GM12872 (cell line): ENCODE measurements around the gene SYN1.

Experiments used
- CTCF ChIP-seq: IDR thresholded peaks from 3 replicates; pipeline ENCODE4 v1.5.1; 2011; ENCODE audit warnings: low read depth, mild to moderate bottlenecking, low read length, moderate library complexity; ENCODE audit not compliant: insufficient read depth

Gene SYN1

DNA sequence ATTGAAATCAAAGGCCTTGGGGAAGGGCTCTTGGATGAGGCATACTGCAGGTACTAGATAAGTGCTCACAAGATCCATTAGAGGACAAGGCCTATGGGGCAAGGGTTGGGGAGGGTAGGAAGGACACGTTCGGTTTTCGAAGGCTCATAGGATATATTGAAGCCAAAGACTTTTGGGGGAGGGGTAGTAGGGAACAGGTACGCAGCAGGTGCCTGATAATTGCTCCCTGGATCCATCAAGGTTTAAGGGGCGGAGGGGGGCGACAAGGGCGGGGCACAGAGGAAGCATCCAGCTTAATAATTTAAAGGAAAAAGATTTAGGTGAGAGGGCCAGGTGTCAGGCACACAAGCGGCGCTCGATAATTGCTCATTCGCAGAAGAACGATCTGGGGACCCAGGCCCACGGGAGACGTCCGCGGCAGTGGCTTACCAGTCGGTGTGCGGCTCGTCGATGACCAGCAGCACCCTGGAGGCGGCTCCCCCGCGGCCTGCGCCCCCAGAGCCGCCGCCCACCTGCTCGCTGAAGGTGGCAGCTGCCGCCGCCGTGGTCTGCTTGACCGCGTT lies 653 bp downstream of the SYN1 start:
- TF ChIP-seq CTCF: no peak

DNA sequence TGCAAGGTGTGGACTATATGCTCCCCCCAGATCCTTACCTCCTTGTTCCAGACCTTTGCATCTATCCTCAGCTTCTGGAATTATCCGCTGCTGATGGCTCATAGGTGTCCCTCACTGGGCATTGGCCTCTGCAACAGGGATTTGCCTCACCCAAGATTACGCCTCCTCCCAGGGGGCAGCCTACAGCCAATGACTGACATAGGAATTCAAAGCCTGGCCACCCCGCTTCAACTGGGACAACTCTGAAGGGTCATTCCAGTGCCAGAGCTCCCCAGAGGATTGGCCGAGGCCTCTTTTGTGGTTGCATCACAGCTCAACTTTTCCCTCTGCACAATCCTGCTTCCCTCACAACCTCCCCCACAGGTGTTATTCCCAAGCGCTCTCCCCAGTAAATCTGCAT lies 5.0 kb downstream of the SYN1 start:
- no peak for TF ChIP-seq CTCF

DNA sequence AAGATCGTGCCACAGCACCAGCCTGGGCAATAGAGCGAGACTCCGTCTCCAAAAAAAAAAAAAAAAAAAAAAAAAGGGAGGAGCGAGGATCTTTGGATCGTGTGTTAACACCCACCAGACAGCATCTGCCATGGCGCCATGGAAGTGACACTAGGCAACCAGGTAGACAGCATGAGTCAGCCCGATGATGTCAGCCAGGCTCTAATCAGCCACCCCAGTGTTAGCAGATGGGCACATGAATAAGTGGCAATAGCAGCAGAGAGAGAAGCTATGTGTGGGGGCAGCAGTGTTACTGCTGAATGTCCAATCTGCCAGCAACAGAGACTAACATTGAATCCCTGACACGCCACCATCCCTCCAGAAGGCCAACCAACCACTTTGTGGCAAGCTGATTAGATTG lies 6.6 kb downstream of the SYN1 start:
- TF ChIP-seq CTCF: no peak

GRCh38 chrX:47612418-47612817 lies 7.2 kb downstream of the SYN1 start:
- TF ChIP-seq CTCF: no peak

DNA sequence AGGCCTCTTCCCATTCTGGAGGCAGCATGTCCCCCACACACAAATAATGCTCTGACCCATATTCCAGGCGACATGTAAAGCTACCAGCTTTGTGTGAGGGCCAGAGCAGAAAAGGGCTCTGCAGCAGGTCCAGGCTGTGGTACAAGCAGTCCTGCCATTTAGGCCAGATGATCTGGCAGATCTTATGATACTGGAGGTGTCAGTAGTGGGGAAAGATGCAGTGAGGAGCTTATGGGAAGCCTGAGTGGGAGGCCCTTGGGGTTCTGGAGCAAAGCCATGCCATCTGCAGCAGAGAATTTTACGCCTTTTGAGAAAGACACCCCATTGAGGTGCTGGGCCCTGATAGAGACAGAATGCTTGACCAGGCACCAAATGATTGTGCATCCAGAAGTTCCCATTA lies 7.7 kb downstream of the SYN1 start:
- TF ChIP-seq CTCF: no peak

GRCh38 chrX:47611489-47611888 lies 8.2 kb downstream of the SYN1 start:
- no peak for TF ChIP-seq CTCF

DNA sequence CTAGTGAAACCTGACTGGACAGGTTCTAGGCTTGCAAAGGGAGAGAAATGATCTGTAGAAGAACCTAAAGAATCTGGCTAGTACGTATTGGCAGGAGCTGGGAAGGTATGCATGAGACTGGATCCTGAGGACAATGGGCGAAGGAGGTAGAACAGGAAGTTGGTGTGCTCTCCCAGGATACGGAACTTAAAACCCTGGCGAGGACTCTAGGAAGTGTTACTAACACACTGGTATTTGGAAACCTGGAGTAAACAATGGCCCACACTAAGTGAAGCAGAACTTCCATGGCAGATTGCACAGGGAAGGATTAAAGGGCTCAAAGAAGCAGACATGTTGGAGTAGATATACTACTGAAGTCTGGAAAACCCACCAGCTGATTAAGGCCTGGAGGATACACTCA lies 9.1 kb downstream of the SYN1 start:
- TF ChIP-seq CTCF: no peak
